Putamen (tissue), 1 donor: Measurements from ENCODE around the gene TMEM147.
A peak's percentile ranks its signal among the peaks of the same experiment; 100 is the strongest.

Experiments
- DNase-seq: peaks from one replicate; pipeline ENCODE4 v3.0.0-alpha.2; 2016; ENCODE audit warnings: low spot score

TMEM147 gene

GRCh38 chr19:35546532-35546931 lies 1.1 kb downstream of the TMEM147 start:
- DNase-seq = no peak

DNA sequence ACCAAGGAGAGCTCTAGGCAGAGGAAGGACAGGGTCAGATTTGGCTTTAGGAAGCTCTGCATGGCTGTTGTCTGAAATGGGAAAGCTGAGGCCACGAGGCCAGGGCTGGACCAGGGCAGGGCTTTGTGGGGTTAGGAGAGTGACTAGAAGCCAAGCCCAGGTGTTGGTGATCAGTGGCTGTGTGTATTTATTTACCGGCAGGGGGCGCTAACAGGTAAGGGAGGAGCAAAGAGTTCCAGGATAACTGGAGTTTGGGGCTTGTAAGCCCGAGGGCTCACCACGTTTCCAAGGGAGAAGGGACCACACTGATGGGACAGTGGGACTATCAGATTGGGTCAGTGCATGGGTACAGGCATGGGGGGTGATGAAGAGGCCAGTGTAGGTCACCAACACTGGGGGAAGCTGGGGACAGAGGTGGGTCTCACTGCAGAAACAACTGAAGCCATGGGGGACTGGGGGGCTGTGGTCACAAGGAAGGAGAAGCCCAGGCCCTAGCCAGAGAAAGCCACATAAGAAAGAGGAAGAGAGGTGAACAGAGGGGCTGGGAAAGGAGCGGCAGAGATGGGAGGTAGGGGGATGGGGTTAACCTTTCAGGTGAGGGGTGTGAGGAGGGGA lies 3.9 kb downstream of the TMEM147 start:
- peak; percentile 47 for DNase-seq

DNA sequence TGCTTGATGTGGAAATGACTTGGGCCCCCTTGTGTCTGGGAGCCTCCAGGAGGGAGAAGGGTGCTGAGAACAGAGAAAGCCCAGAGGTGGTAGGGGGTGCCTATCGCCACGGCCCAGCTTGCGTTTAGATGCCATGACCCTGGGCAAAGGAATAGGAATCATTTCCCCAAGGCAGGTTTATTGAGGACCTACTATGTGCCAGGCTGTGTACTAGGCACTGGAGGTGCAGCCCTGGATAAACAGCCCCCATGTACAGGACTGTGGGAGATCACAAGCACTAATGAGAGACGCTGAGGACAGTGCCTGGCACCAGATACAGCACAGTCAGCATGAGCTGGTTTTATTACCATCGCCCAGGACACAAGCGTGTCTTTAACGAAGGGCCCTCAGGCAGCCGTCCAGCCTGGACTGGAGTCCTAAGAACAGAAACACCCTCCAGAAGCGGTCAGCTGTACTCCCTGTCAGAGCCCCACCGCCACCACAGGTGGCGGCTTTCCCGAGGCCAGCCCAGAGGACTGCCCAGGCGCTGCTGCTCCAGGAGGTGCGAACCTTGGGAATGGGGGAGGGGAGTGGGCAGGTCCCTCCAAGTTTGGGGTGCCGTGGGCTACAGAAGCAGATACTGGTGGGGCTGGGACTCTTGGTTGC lies 4.6 kb downstream of the TMEM147 start:
- DNase-seq = no peak

DNA sequence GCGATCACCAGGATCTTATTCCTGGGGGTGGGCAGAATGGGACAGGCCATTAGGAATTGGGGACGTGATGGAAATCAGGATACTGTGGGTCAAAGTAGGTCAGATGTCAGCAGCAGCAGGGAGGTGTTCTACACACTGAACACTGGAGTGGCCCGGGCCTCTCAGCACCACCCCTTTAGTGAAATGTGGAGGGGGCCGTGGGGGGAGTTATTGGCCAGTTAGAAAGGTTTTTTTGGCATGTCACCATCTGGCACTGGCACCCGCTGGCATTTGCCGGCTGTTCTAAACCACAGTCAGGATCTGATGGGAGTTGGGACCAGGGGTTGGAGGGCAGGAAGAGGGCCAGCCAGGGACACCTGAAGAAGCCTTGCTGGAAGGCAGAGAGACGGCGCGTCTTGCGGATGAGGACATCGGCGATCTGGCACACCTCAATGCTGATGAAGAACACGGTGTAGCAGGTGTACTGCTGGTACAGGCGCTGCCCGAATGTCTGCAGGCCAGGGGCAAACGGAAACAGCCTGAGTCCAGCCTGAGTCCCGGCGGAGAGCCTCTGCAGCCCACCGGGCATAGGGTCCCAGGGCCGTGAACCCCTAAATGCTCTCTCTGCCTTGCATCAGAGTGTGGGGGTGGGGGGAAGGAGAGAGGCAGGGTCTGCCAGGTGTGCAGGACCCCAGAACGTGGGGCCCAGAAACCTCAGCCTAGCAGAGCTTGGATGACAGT lies 5.8 kb downstream of the TMEM147 start:
- DNase-seq = no peak

GRCh38 chr19:35552534-35553384 lies 7.3 kb downstream of the TMEM147 start:
- no peak for DNase-seq

DNA sequence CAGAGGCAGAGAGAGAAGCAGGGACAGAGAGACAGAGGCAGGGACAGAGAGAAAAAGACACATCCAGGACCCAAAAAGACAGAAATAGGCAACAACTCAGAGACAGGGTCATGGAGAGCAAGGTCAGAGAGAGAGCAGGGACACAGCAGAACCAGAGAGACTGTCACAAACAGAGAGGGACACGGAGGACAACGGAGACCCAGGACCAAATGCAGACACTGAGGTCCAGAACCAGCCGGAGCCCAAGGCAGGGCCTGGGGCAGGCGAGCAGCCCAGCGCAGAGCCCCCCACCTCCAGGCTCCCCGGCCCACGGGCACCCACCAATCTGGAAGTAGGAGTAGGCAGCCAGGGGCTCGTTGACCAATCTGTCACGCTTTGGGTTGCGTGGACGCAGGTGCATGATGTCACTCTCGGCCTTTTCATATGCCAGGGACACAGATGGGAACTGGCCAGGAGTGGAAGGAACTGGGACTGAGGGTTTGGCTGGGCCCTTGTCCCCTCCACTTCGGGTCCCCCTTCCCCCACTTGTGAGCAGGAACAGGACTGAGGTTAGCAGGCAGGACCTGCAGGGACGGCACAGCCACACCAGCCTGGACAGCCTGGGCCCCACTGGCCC lies 8.1 kb downstream of the TMEM147 start:
- no peak for DNase-seq

- no peak for DNase-seq
Observed at GRCh38 chr19:35554076-35554475, 8.7 kb downstream of the TMEM147 start.

- no peak for DNase-seq
Observed at GRCh38 chr19:35555301-35556005, 10.0 kb downstream of the TMEM147 start.

GRCh38 chr19:35556025-35556590 lies 10.7 kb downstream of the TMEM147 start:
- DNase-seq = no peak

DNA sequence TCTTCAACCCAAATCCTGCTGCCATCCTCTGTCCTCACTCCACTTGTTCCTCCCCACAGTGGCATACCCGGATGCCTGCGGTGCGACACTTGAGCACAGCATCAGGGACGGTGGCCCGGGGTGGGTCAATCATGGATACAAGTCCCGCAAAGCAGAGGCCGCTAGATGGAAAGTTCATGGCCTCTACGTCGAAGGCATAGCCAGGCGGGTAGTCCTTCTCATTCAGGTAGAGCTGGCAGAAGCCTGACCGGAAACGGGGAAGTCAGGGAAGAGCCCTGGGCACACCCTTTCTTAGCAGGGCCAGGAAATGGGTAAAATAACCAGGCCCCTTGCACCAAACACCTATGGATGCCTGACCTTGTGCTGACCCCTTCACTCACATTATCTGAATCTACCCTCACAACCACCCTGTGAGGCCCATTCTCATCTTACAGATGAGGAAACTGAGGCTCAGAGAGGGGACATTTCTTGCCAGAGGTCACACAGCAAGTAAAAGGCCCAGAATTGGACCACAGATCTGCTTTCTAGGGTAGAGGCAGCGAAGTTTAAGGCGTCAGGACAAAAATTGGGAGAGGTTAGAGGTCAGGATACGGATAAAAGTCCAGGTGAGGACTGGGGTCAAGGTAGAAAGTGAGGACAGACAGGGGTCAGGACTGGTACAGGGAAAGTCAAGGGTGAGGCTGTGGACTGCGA lies 11.6 kb downstream of the TMEM147 start:
- DNase-seq = no peak

DNA sequence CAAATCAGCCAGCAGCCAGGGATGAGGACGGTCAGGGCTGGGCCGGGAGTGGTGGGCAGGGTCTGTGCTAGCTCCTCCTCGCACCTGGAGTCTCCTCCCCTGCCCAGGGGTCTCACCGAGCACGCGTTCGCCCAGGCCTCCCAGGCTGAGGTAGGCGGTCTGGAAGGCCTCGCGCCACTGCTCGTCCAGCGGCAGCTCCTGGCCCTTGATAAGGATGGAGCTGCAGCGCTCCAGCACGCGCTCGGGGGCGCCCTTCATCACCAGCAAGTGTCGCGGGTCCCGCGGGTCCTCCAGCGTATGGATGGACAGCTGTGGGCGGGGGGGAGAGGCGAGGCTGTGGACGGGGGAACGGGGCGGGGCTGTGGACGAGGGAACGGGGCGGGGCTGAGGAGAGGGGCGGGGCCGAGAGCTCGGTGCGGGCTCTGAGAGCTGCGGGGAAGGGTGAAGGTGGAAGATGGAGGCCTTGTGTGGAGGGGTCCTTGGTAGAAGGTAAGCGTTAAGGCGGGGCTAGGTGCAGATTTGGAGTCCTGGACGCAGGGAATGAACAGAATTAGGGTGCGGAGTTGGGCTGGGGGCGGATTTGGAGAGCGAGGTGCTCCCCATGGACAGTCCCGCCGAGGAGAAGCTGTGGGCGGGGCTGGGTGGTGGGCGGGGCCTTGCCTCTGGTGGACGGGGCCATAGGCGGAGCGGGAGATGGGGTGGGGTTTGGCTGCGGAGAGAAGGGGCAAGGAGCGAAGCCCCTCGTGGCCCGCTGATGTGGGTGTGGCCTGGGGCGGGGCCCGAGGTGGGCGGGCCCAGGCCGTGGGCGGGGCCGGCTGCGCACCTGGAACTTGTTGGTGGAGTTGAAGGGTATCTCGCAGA lies 12.3 kb downstream of the TMEM147 start:
- no peak for DNase-seq

DNA sequence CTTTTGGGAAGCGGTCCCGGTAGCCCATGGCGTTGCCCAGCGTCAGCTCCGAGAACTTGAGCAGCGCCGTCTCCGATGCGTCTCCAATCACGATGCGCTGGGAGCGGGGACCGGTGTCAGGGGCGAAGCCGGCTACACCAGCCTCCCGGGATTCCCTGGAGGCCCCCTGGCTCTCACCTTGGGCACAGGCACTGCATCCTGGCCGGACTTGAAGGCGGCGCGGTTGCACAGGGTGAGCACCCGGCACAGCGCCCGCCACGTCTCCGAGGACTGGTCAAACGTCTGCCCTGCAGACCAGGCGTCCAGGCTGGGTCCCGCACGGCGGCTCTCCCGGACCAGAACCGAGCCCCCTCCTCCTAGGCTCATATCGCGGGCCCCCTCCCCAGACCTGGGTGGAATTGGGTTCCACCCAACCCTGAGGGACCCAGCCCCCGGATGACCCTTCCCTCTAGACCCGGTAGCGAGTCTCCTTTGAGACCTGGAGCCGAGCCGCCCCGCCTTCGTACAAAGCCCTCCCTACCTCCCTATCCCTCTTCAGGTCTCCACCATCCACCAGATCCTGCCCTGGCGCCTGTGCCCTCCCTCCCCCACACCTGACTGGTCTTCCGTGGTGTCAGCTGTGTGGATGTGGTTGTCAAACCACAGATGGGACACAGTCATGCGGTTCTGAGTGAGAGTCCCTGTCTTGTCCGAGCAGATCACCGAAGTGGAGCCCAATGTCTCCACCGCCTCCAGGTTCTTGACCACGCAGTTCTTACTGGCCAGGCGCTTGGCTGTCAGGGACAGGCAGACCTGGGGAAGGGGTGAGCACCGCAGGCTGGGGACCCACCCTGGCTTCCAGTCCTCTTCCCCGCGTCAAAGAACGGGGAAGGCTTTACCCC lies 13.2 kb downstream of the TMEM147 start:
- no peak for DNase-seq

GRCh38 chr19:35559281-35559659 lies 13.8 kb downstream of the TMEM147 start:
- DNase-seq = no peak

GRCh38 chr19:35559781-35560180 lies 14.4 kb downstream of the TMEM147 start:
- DNase-seq = no peak

GRCh38 chr19:35560271-35560670 lies 14.8 kb downstream of the TMEM147 start:
- DNase-seq = no peak

GRCh38 chr19:35560677-35561076 lies 15.3 kb downstream of the TMEM147 start:
- DNase-seq = no peak

- DNase-seq = no peak
Observed at GRCh38 chr19:35561436-35561835, 16.0 kb downstream of the TMEM147 start.

DNA sequence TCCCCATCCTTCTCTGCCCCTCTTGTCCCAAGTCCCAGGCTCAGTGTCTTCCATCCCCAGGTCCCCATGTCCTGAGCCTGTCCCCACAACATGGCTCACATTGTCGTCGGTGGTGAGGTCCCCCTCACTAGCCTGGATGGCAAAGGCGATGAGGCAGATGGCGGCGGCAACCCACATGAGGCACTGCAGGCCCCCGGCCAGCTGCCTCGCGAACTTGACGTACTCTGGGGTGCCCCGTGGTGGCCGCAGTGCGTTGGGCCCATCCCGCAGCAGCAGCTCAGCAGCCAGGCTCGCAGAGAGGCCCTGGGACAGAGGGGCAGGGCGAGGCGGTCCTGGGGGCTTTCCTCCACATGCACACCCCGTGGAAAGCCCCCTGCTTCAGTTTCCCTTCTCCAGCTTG lies 16.9 kb downstream of the TMEM147 start:
- DNase-seq = no peak
